NCI-H2196 (cell line): ENCODE data around the gene MSL3B.

Experiments
- DNase-seq: peaks from one replicate; lab custom pipeline; 2025; ENCODE audit not compliant: unreplicated experiment; lab: John Stamatoyannopoulos, UW

Gene MSL3B

DNA sequence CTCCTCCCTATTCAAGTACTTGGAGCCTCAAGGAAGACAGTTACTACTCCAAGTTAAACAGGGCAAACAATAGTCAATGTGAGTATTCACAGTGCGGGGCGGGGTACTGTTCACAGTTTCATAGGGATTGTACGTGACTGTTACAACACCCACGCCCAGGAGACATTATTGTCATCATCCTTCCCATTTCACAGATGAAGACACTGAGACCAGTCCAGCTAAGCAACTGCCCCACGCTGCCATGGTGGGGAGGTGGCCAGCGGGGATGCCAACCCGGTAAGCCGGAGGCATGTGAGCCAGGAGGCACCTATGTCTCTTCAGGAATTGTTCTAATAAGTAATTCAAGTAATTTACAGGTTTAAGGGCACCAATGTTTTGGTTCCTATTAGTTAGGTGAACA is 14.8 kb downstream of the MSL3B start:
- no peak for DNase-seq

DNA sequence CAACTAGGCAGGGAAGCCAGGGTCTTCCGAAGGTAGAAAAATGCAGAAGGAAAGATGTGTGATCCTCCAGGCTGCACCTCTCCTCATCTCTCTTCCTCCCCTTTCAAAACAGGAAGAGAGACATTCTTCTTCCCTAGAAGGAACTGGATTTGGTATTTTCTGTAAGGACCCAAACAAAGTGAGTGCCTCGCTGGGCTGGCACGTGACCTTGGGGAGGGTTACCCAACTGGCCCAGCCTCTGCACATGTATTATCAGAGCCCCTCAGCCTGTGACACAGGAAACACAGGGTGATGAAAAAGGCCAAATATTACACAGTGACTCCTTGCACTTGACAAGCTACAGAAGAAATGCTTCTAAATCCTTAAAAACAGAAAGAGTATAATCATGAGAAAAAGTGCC is 16.1 kb downstream of the MSL3B start:
- no peak for DNase-seq

DNA sequence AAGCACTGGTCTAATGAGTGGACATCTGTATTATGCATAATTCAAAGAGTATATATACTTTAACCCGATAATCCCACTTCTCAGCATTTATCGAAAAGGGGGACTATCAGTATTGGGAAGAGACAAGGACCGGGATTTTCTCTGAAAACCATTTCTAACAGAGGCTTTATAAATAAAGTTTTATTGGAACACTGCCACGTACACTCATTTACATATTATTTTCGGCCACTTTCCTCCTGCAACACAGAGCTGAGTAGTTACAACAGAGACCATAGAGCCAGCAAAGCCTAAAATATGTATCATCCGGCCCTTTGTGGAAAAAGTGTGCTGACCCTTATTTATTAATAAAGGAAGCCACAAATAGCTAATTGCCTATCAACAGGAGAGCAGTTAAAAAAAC is 17.0 kb downstream of the MSL3B start:
- no peak for DNase-seq

DNA sequence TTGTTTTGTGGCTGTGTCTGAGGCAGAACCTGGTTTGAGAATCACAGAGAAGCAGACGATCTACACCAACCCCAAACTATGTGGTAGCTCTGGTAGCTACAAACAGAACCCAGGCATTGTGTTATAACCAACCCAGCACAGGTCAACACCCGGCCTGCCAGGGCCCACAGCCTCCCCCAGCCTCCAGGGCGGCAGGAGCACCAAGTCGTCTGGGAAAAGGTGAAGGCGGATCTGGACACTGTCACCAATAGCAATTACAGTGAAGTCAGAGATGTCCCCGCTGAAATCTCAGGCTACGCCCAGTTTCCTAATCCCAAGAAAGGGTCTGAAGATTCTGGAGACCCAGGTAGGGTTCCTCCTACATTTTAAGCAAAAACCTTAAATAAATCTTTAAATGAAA is 17.4 kb downstream of the MSL3B start:
- DNase-seq, result no peak

DNA sequence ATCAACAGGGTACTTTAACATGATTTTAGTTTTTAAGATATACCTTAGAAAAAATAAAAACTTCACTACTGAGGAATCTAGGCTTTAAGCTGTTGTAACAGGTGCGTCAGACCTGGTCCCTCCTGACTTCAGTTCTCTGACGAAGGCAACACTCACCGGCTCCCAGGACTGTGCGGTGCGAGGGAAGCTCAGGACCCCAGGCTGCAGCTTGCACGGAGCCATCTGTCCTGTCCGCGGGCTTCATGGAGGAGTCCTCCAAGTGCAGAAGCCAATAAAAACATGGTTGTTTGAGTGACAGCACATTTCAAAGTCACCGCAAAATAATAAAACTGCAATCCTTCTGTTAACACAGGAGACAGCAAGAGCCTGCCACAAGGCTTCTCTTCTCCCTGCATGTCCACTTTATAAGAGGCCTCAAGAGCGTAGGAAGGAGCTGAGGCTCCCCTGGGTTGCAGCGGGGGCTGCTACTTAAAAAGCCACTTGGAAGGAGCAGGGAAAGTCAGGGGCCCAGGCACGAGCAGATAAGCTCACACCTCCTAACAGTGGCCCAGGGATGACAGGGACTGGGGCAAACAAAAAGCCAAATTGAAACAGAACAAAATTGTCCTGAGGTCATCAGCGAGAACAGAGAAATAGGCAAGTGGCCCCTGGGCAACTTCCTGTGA is 18.4 kb downstream of the MSL3B start:
- DNase-seq, result no peak

DNA sequence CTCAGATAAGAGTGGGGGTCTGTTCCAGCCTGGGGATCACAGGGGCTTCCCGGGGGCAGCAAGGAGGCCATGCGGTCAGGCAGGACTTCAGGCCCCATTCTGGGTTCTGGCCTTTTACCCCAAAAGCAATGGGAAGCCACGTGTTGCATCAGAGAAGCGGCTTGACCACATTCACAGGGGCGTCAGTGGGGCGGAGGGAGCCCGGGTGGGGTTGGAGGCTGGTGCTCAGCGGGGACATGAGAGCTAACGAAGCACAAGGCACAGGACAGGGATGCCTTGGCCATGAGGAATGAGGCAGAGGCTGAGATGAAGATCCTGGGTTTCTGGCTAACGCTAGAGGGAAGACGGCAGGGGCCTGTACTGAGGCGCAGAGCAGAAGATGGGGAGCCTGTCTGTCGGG is 19.9 kb downstream of the MSL3B start:
- no peak for DNase-seq

DNA sequence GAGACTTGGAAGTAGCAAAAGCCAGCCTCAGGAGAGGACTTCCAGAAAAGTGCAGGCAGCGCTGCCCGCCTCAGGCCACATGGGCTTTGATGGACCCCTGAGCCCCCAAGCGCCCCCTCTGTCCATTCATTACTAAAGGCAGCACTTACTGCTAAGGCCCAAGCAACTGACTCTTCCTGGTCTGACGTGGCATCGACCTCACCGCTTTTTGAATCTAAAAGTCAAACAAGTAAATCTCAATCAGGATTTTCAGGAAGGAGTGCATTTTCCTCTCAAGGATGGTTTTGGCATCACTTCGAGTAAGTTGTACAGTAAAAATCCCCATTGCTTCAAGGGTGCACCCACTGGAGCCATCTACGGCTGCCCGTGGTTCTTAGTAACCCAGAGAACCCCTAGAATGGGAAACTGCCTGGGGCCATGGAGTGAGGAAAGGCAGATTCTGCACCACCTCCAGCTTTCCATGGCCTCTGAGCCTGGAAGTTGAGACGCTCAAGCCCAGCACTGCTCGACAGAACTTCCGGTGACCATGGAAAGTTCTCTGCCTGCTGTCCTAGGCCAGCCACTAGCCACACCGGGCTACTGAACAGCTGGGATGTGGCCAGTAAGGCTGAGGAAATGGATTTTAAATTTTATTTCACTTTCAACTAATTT is 20.8 kb downstream of the MSL3B start:
- DNase-seq, result no peak

DNA sequence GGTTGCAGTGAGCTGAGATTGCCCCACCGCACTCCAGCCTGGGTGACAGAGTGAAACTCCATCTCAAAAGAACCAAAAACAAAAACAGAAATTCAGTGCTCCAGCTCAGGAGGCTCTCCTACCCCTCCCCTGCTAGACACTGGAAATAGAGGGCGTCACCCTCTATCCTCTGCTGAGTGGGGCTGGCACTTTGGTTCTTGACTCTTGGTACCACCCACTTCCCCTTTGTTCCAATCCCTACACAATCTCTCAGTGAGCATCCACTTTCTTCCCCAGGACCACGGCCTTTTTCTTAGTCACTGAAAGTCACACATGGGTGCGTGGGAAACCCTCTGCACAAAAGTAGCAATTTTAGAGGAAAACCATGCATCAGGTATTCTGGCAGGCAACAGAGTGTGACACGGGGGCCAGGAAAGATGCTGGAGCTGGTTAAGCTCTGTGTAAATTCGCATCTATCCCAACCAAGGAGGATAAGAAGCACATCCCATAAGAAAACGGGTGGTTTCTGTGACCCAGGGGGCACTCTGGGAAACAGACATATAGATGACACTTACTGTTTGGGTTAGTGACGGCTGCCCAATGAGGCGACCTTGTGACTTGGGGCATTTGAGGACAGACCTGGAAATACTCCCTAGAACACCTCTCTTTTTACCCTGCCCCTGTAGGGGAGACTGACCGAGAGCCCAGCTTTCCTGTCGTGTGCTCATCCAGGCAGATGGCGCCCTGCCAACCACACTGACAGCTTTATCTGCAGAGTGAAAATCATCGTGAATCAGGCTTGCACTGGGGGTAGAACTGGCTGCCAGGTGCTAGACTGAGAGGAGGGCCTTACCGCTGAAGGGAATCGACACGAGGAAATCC is 21.6 kb downstream of the MSL3B start:
- DNase-seq, result no peak

DNA sequence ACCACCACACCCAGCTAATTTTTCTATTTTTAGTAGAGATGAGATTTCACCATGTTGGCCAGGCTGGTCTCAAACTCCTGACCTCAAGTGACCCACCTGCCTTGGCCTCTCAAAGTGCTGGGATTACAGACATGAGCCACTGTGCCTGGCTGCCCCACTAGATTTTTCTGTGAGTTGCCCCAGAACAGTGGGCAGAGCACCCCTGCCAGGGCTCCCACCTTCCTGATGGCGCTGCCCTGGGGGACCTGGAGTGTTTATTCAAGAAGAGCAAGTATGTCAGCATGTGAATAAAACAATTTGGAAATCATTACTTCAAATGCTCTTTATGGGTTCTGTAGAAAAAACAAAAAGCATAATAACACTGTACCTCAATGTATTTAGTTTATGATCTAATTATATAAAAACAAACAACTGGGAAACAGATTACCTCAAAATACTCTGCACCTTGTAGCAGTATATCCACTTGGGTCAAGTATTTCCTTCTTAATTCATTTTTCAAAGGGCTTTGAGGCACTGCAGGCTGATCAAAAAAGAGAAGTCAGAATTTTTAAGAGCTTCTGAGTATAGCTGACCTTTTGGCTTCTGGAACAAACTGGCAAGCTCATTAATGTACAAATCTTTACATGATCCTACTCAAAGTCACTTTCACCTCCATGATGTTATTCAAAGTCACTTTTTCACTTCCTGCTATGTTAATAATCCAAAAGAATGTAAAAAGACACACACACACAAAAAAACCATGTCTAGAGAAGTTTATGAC is 22.7 kb downstream of the MSL3B start:
- no peak for DNase-seq

DNA sequence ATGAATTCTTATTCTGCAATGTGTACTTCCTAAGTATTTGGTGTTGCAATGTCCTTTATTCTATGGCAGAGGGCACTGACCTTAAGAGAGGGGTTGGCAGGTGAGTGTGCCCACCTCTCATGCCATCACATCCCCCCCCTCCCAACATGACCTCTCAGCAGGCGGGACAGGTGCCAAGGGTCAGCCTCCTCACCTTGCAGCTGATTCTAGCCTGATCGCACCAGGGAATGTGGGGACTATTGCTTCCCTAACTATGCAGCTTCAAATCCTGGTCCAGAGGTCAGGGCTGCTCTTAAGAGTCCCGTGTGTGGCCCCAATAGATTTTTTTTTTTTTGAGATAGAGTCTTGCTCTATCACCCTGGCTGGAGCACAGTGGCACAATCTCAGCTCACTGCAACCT is 23.4 kb downstream of the MSL3B start:
- no peak for DNase-seq

DNA sequence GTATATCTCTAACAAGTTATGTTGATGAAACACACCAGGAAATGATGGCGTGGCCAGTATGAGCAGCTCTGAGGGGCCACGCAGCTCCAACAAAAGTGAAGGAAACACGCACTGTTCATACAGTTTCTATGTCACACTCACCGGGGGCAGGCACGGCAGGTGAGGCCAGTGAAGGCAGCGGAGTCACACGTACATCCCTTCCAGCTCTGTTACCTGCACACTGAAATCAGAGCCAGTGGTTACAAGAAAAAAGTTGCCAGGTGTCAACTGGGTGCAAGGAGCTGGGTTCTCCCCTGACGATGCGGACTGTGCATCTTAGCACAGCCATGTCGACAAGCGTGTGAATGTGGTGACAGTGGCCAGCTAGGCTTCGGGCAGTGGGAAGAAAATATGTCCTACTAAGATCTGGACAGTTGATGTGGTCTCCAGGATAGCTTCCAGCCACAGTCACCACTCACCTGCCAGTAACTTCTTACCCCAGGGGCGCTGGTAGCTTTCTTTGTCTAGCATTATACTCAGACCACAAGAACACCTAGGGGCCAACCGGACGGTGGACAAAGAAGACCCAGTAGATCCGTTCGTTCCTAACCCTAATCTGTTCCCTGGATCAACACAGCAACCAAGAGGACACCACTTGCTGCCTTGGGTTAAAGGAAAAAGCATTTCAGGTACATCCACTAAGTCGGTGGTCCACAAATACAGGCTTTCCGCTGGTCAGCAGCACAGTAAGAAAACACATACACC is 23.9 kb downstream of the MSL3B start:
- no peak for DNase-seq

DNA sequence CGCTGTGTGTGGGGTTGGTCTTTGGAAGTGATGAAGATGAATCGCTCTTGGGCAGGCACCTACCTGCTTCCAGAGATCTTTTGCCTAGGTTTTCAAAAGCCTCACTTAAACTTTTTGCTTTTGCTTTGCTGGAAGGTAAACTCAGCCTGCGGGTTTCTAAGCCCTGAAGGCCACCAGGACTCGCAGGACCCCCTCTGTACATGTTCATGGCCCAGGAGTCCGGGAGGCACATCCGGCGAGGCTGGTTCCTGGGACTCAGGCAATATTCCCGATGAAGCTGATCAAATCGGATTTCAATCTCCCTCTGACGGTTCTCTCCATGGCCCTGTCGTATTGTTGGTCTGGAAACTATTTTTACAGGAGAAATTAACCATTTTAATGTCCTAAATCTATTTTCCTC is 27.0 kb downstream of the MSL3B start:
- no peak for DNase-seq

DNA sequence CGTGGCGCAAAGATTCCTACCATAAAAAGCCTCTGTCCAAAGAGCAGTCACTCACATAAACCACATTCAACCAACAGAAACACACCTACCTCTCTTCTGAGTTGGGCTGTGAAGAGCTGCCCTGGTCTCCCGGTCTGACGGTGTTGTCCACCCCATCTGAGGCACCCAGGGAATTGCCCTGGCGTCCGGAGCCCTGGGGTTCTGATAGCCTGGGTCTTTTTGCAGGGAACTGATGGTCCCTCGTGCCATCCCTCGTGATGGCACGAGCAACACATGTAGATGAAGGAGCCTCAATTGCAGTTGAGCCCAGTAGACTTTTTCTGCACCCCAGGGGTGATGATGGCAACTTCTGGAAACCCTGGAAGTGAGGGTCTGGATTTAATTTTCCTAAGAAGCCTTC is 27.7 kb downstream of the MSL3B start:
- no peak for DNase-seq

DNA sequence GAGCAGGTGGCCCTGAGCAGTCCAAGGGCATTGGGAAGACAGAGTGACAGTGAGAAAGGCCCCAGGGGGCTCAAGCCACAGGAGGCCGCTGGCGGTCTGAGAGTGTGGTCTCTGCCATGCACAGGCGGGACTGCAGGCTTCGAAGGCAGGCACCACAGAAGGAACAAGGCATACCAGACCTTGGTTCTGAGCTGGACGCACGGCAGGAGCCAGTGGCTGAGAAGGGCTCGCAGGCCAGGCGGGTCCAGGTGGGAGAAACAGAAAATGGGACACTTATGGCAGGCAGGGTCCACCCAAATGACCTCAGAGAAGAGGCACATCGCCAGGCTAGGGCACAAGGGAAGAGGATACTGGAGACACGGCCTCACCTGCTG is 28.8 kb downstream of the MSL3B start:
- no peak for DNase-seq

DNA sequence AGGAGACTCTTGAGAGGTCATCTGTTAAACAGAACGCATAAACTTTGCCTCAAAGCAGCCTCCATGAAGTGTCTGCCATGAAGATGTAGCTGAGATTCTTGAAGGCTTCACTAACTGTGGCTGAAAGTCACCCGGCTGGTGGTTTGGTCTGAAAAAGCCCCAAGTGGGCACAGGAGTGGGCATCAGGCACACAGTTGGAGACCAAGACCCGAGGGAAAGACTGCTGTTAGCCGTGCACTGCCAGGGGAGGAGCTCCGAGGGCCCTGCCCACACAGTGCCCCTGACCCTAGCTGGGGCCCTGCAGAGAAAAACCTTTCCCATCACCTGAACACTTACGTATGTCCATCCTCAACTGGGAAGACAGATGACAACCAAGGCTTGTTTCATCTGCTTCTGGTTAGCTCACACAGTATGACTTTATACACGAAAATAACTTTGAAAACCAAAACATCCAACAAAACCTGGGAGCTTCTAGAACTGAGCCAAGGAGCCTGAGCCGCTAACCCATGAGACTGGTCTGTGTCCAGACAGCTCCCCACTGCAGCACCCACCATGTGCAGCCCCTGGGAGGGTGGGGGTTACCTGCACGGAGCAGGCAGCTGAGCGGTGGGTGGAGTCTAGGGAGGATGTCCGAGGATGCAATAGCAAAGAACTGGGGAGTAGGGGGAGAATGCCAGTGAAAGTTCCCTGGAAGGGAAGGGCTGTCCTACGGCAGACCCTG is 29.3 kb downstream of the MSL3B start:
- DNase-seq, result no peak

DNA sequence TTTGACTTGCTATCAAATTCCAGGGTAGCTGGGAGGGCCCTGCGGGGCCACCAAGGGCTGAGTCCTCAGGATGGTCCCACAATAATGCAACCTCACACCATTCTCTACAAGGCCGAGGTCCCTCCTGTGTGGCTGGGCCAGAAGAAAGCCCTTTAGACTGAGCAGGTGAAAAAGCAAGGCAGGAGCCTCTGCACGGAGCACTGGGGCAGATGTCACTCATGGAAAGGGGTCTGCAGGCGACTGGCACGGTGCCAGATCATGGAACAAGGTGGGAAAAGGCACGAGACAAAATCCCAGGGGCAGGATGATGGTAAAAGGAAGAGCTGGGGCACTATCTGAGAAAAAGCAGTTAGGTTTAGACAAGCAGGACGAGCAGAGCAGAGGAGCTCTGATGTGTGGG is 29.9 kb downstream of the MSL3B start:
- DNase-seq, result no peak

DNA sequence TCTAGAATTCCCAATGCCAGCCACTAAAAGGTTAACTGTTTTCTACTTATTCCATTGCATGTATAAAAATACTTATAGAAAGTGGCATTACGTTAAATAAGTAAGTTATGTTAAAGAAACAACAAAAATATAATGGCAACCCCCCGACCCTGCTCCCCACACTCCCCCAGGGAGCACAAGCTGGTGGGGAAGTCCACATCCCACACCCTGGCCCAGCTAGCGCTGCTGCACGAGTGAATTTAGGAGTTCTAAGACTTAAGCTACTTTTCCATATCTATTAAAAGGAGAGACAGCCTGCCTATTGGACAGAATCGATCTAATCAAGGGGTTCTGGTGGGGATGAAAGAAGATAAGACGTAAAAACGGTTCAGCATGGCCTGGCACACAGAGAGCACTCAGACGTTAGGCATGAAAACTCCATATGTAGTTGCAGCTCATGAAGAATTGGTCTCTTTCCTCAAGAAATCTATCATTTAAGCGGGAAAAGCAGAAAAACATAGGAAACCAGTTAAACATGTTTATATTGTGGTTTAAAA is 30.4 kb downstream of the MSL3B start:
- no peak for DNase-seq

DNA sequence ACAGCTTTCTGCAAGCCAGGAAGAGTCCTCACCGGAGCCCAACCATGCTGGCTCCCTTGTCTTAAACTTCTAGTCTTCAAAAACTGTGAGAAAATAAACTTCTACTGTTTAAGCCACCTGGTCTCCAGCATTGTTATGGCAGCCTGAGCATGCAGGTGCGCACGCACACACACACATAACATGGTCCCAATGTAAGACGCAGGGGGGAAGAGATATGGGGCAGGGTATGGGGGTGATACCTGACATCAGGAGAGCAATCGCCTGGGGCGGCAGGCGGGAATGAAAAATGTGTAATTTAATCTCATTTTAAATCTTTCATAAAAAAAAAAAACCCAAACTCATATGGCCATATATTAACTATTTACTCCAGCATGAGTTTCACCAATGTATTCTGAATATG is 31.8 kb downstream of the MSL3B start:
- DNase-seq, result no peak

DNA sequence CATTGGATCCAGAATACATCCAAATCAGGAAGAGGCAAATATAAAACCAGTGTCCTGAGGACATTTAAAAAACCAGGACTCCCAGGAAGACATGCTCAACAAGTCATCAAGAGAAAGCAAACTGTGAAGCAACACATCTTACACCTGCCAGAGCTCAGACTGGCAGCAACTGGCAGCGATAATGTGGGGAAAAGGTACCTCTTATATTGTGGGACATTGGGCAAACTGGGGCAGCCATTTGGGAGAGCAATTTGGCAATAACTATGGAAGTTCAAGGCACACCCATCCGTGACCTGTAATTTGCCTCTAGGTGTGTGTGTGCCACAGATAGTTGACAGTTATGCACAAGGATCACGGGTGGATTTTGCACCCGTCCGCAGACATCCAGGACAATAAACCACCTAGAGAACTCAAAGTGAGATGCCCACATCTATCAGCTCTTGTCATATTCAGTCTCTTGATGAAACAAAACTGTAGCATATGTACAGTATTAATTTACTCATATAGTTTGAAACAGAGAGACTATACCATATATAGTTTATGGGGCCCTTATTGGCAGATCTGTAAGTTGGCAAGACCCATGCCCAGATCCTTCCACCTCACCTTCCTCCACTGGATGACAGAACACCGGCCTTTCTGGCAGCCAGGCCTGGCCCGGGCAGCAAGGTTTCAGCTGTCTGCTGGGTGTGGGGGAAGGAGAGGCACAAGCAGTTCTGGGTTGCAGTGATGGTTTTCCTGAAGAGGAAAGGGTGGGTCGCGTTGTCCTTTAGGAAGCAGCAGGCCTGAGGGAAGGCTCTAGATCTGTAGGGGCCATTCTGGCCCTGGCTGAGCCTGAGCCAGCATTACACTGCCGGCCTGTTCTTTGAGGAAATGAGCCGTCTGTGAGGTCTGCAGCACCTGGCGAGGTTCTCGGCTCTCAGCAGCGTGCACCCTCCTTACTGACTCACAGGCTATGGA is 32.7 kb downstream of the MSL3B start:
- no peak for DNase-seq
